ENCODE data around the gene IRS1.
"Not testable (repeated sequence)": the region's sequence is repeated elsewhere in the genome, so short reads cannot be mapped to it uniquely, and the experiment has no call there.

IRS1 gene, protein sequence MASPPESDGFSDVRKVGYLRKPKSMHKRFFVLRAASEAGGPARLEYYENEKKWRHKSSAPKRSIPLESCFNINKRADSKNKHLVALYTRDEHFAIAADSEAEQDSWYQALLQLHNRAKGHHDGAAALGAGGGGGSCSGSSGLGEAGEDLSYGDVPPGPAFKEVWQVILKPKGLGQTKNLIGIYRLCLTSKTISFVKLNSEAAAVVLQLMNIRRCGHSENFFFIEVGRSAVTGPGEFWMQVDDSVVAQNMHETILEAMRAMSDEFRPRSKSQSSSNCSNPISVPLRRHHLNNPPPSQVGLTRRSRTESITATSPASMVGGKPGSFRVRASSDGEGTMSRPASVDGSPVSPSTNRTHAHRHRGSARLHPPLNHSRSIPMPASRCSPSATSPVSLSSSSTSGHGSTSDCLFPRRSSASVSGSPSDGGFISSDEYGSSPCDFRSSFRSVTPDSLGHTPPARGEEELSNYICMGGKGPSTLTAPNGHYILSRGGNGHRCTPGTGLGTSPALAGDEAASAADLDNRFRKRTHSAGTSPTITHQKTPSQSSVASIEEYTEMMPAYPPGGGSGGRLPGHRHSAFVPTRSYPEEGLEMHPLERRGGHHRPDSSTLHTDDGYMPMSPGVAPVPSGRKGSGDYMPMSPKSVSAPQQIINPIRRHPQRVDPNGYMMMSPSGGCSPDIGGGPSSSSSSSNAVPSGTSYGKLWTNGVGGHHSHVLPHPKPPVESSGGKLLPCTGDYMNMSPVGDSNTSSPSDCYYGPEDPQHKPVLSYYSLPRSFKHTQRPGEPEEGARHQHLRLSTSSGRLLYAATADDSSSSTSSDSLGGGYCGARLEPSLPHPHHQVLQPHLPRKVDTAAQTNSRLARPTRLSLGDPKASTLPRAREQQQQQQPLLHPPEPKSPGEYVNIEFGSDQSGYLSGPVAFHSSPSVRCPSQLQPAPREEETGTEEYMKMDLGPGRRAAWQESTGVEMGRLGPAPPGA (N-terminal part only)

GRCh38 chr2:226799211-226799975 lies at the start of gene IRS1:
IRS1 (minus strand) TSS chr2:226799820; CDS start chr2:226798738, 1,082 bp downstream.
- peaks cover 38% of the 10 kb centered on the region for H3K4me1 ChIP-seq (ENCODE audit: control insufficient read depth, insufficient read depth, low read length, unreplicated experiment)
- peaks cover 51% of the 10 kb centered on the region for H3K79me2 ChIP-seq (ENCODE audit: control insufficient read depth, insufficient read depth, low read length, unreplicated experiment)
- peak within 1 kb of the TSS; percentile 95 for H3K4me3 ChIP-seq (ENCODE audit: low read depth, low read length)
- peak within 1 kb of the TSS; percentile 60 for H3K27ac ChIP-seq (ENCODE audit: low read depth, low read length)
- peak within 1 kb of the TSS; percentile 23 for H2AFZ ChIP-seq (ENCODE audit: low read length, unreplicated experiment)
- no peaks in the 10 kb centered on the region for H3K27me3 ChIP-seq (ENCODE audit: insufficient read depth, low read length)
- H3K36me3 ChIP-seq (ENCODE audit: insufficient read depth, low read length): peaks cover 22% of the 10 kb centered on the region; the same call in 1 of the 2 replicates

- H3K4me3 ChIP-seq (ENCODE audit: low read depth, low read length): no peak overlapping the region
- no peak overlapping the region for H3K27ac ChIP-seq (ENCODE audit: low read depth, low read length)
- H2AFZ ChIP-seq (ENCODE audit: low read length, unreplicated experiment): no peak overlapping the region
- peaks cover 3% of the 10 kb centered on the region for H3K79me2 ChIP-seq (ENCODE audit: control insufficient read depth, insufficient read depth, low read length, unreplicated experiment)
- no peaks in the 10 kb centered on the region for H3K4me1 ChIP-seq (ENCODE audit: control insufficient read depth, insufficient read depth, low read length, unreplicated experiment)
- H3K36me3 ChIP-seq (ENCODE audit: insufficient read depth, low read length): no peaks in the 10 kb centered on the region
- no peaks in the 10 kb centered on the region for H3K27me3 ChIP-seq (ENCODE audit: insufficient read depth, low read length)
Observed at GRCh38 chr2:226849349-226849748, 49.7 kb upstream of the IRS1 start.

GRCh38 chr2:226847511-226847910 lies 47.9 kb upstream of the IRS1 start:
- H3K4me3 ChIP-seq (ENCODE audit: low read depth, low read length): no peak overlapping the region
- no peaks in the 10 kb centered on the region for H3K4me1 ChIP-seq (ENCODE audit: control insufficient read depth, insufficient read depth, low read length, unreplicated experiment)
- no peaks in the 10 kb centered on the region for H3K36me3 ChIP-seq (ENCODE audit: insufficient read depth, low read length)
- no peak overlapping the region for H2AFZ ChIP-seq (ENCODE audit: low read length, unreplicated experiment)
- no peaks in the 10 kb centered on the region for H3K27me3 ChIP-seq (ENCODE audit: insufficient read depth, low read length)
- peaks cover 3% of the 10 kb centered on the region for H3K79me2 ChIP-seq (ENCODE audit: control insufficient read depth, insufficient read depth, low read length, unreplicated experiment)
- no peak overlapping the region for H3K27ac ChIP-seq (ENCODE audit: low read depth, low read length)

GRCh38 chr2:226847090-226847489 lies 47.5 kb upstream of the IRS1 start:
- Histone ChIP-seq H3K79me2 (ENCODE audit: control insufficient read depth, insufficient read depth, low read length, unreplicated experiment) (peaks cover 3% of the 10 kb centered on the region), H3K27me3 (ENCODE audit: insufficient read depth, low read length) (no peaks in the 10 kb centered on the region), H3K27ac (ENCODE audit: low read depth, low read length) (no peak overlapping the region), H2AFZ (ENCODE audit: low read length, unreplicated experiment) (no peak overlapping the region), H3K4me3 (ENCODE audit: low read depth, low read length) (no peak overlapping the region), H3K36me3 (ENCODE audit: insufficient read depth, low read length) (no peaks in the 10 kb centered on the region), H3K4me1 (ENCODE audit: control insufficient read depth, insufficient read depth, low read length, unreplicated experiment) (no peaks in the 10 kb centered on the region)

DNA sequence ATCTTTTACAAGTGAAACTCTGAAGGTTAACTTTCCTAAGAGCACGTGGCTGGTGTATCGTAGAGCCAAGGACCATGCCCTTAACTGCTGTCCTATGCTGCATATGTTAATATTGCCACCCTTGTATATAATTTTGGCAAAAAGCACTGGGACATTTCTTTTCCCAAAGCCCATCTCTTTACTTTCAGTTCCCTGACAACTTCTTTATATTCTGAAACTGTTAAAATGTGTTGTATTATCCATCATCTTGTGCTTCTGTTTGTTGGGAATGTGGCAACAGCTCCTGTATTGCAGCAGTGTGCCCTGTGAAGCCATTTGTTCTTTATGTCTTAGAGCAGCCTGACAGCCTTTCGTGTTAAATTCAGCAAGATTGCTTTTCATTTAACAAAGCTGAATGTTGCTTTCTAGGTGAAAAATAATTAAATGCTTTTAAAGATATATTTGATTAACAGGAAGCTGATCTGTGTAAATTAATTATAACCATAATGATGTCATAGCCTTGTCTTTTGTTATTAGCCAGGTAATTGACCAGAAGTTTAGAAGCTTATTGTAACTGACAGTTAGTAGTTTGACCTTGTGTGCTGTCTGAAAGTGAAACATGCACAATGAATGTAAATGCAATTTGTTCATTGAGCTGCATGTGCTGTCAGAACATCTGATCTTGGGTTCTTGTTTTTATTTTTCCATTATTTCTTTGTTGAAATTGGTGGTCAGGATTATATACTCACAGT lies 45.9 kb upstream of the IRS1 start:
- Histone ChIP-seq H3K79me2 (ENCODE audit: control insufficient read depth, insufficient read depth, low read length, unreplicated experiment) (peaks cover 3% of the 10 kb centered on the region), H3K27me3 (ENCODE audit: insufficient read depth, low read length) (no peaks in the 10 kb centered on the region), H3K4me3 (ENCODE audit: low read depth, low read length) (no peak overlapping the region), H2AFZ (ENCODE audit: low read length, unreplicated experiment) (no peak overlapping the region), H3K27ac (ENCODE audit: low read depth, low read length) (no peak overlapping the region), H3K4me1 (ENCODE audit: control insufficient read depth, insufficient read depth, low read length, unreplicated experiment) (no peaks in the 10 kb centered on the region), H3K36me3 (ENCODE audit: insufficient read depth, low read length) (no peaks in the 10 kb centered on the region)

DNA sequence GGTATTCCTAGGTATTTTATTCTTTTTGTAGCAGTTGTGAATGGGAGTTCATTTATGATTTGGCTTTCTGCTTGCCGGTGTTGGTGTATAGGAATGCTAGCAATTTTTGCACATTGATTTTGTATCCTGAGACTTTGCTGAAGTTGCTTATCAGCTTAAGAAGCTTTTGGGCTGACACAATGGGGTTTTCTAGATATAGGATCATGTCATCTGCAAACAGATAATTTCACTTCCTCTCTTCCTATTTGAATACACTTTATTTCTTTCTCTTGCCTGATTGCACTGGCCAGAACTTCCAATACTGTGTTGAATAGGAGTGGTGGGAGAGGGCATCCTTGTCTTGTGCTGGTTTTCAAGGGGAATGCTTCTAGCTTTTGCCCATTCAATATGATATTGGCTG lies 43.4 kb upstream of the IRS1 start:
- H2AFZ ChIP-seq (ENCODE audit: low read length, unreplicated experiment); H3K4me3 ChIP-seq (ENCODE audit: low read depth, low read length); H3K4me1 ChIP-seq (ENCODE audit: control insufficient read depth, insufficient read depth, low read length, unreplicated experiment); H3K79me2 ChIP-seq (ENCODE audit: control insufficient read depth, insufficient read depth, low read length, unreplicated experiment); H3K36me3 ChIP-seq (ENCODE audit: insufficient read depth, low read length); H3K27ac ChIP-seq (ENCODE audit: low read depth, low read length); H3K27me3 ChIP-seq (ENCODE audit: insufficient read depth, low read length): not testable (repeated sequence)

- H3K79me2 ChIP-seq (ENCODE audit: control insufficient read depth, insufficient read depth, low read length, unreplicated experiment): peaks cover 27% of the 10 kb centered on the region
Observed at GRCh38 chr2:226839951-226840350, 40.3 kb upstream of the IRS1 start.

GRCh38 chr2:226839161-226839560 lies 39.5 kb upstream of the IRS1 start:
- H3K79me2 ChIP-seq (ENCODE audit: control insufficient read depth, insufficient read depth, low read length, unreplicated experiment): peaks cover 32% of the 10 kb centered on the region
- no peak overlapping the region for H2AFZ ChIP-seq (ENCODE audit: low read length, unreplicated experiment)
- no peak overlapping the region for H3K4me3 ChIP-seq (ENCODE audit: low read depth, low read length)
- H3K4me1 ChIP-seq (ENCODE audit: control insufficient read depth, insufficient read depth, low read length, unreplicated experiment): peaks cover 26% of the 10 kb centered on the region
- no peak overlapping the region for H3K27ac ChIP-seq (ENCODE audit: low read depth, low read length)
- no peaks in the 10 kb centered on the region for H3K27me3 ChIP-seq (ENCODE audit: insufficient read depth, low read length)
- H3K36me3 ChIP-seq (ENCODE audit: insufficient read depth, low read length): no peaks in the 10 kb centered on the region

More at GRCh38 chr2:226839951-226840350, 40.3 kb upstream of the IRS1 start:
- no peak overlapping the region for H2AFZ ChIP-seq (ENCODE audit: low read length, unreplicated experiment)
- peaks cover 21% of the 10 kb centered on the region for H3K4me1 ChIP-seq (ENCODE audit: control insufficient read depth, insufficient read depth, low read length, unreplicated experiment)
- no peak overlapping the region for H3K27ac ChIP-seq (ENCODE audit: low read depth, low read length)
- no peaks in the 10 kb centered on the region for H3K27me3 ChIP-seq (ENCODE audit: insufficient read depth, low read length)
- no peak overlapping the region for H3K4me3 ChIP-seq (ENCODE audit: low read depth, low read length)
- no peaks in the 10 kb centered on the region for H3K36me3 ChIP-seq (ENCODE audit: insufficient read depth, low read length)

GRCh38 chr2:226838722-226839121 lies 39.1 kb upstream of the IRS1 start:
- H3K27me3 ChIP-seq (ENCODE audit: insufficient read depth, low read length): no peaks in the 10 kb centered on the region
- H3K36me3 ChIP-seq (ENCODE audit: insufficient read depth, low read length): no peaks in the 10 kb centered on the region
- H3K27ac ChIP-seq (ENCODE audit: low read depth, low read length): no peak overlapping the region
- H3K4me1 ChIP-seq (ENCODE audit: control insufficient read depth, insufficient read depth, low read length, unreplicated experiment): peaks cover 29% of the 10 kb centered on the region
- peaks cover 35% of the 10 kb centered on the region for H3K79me2 ChIP-seq (ENCODE audit: control insufficient read depth, insufficient read depth, low read length, unreplicated experiment)
- H2AFZ ChIP-seq (ENCODE audit: low read length, unreplicated experiment): no peak overlapping the region
- no peak overlapping the region for H3K4me3 ChIP-seq (ENCODE audit: low read depth, low read length)
